Measurements from ENCODE around the gene RBM27.
"Not testable (repeated sequence)": the region's sequence is repeated elsewhere in the genome, so short reads cannot be mapped to it uniquely, and the experiment has no call there.

Gene RBM27

GRCh38 chr5:146203011-146203871 is at the start of gene RBM27:
RBM27 (plus strand) TSS chr5:146203605; CDS start chr5:146203766, 161 bp downstream.
- DNase-seq: peak; percentile 99

- no peak for DNase-seq
Measured at GRCh38 chr5:146158255-146158654, 45.1 kb upstream of the RBM27 start.

- no peak for DNase-seq
Measured at GRCh38 chr5:146164382-146164781, 39.0 kb upstream of the RBM27 start.

- no peak for DNase-seq
Measured at GRCh38 chr5:146165460-146165859, 37.9 kb upstream of the RBM27 start.

GRCh38 chr5:146165903-146166302 is 37.5 kb upstream of the RBM27 start:
- no peak for DNase-seq

GRCh38 chr5:146169076-146169475 is 34.3 kb upstream of the RBM27 start:
- no peak for DNase-seq

GRCh38 chr5:146173049-146173448 is 30.4 kb upstream of the RBM27 start:
- DNase-seq: not testable (repeated sequence)

GRCh38 chr5:146173597-146173996 is 29.8 kb upstream of the RBM27 start:
- DNase-seq: no peak

- DNase-seq: no peak
Measured at GRCh38 chr5:146176805-146177204, 26.6 kb upstream of the RBM27 start.

GRCh38 chr5:146179696-146180095 is 23.7 kb upstream of the RBM27 start:
- no peak for DNase-seq

GRCh38 chr5:146183403-146183802 is 20.0 kb upstream of the RBM27 start:
- DNase-seq: not testable (repeated sequence)

GRCh38 chr5:146185161-146185560 is 18.2 kb upstream of the RBM27 start:
- peak; percentile 13 for DNase-seq

GRCh38 chr5:146188358-146188757 is 15.0 kb upstream of the RBM27 start:
- no peak for DNase-seq

- DNase-seq: no peak
Measured at GRCh38 chr5:146192571-146193043, 10.8 kb upstream of the RBM27 start.

- DNase-seq: no peak
Measured at GRCh38 chr5:146193285-146193684, 10.1 kb upstream of the RBM27 start.

- DNase-seq: not testable (repeated sequence)
Measured at GRCh38 chr5:146194997-146195396, 8.4 kb upstream of the RBM27 start.

- DNase-seq: no peak
Measured at GRCh38 chr5:146196459-146197048, 6.9 kb upstream of the RBM27 start.

GRCh38 chr5:146199176-146199815 is 4.1 kb upstream of the RBM27 start:
- no peak for DNase-seq

GRCh38 chr5:146201795-146202194 is 1.6 kb upstream of the RBM27 start:
- DNase-seq: not testable (repeated sequence)

- DNase-seq: no peak
Measured at GRCh38 chr5:146203872-146204192, 427 bp downstream of the RBM27 start.

- DNase-seq: no peak
Measured at GRCh38 chr5:146205499-146206202, 2.2 kb downstream of the RBM27 start.

GRCh38 chr5:146206257-146206656 is 2.9 kb downstream of the RBM27 start:
- no peak for DNase-seq

GRCh38 chr5:146208916-146209522 is 5.6 kb downstream of the RBM27 start:
- no peak for DNase-seq
